ENCODE data around the gene TTC34. TPM values are rescaled to one million over a fixed set of nuclear protein-coding genes. Genes with fewer than 3 reads are reported as not detected.

TTC34 gene
- total and polyA plus RNA-seq, 9 of the 15 experiments (the other 6 are each of a cell fraction or from before 2014, with no cell fraction given) = 0.03 to 0.38 (median 0.05) TPM; not detected in 2

- DNase-seq (ENCODE audit: extremely low read depth in 1 of 4, low spot score in 3 of 4) (no peak), FAIRE-seq (no peak), ATAC-seq (no peak)
- CTCF ChIA-PET (ENCODE audit: low intra/inter-chr PET ratio) = interaction anchor here (0.5 kb wide), 1 partner anchor 113 kb away, joined by 8 read pairs; no protein-coding TSS in a partner anchor
- Histone ChIP-seq H3K27ac (ENCODE audit: extremely low read depth, low read depth, low read length) (no peak overlapping the region), H3K9me1 (ENCODE audit: control insufficient read depth, insufficient read depth, low read length) (no peaks in the 10 kb centered on the region), H3K9ac (ENCODE audit: insufficient read depth in 1 of 2, low read depth in 2 of 2, low read length in 2 of 2) (no peak overlapping the region), H3K27me3 (ENCODE audit: control insufficient read depth in 2 of 2, insufficient read depth in 2 of 2, low read length in 2 of 2) (no peaks in the 10 kb centered on the region; a peak in 1 of 5 replicates), H3K4me3 (no peak overlapping the region), H4K20me1 (replicated peaks; ENCODE audit: control insufficient read depth, insufficient read depth, low read length) (no peaks in the 10 kb centered on the region), H3K9me3 (replicated peaks; ENCODE audit: control insufficient read depth, insufficient read depth, low read depth, low read length) (no peaks in the 10 kb centered on the region), H3K4me2 (ENCODE audit: insufficient read depth, low read length) (no peak overlapping the region), H3K4me1 (replicated peaks in 1 of 2; ENCODE audit: control insufficient read depth in 2 of 2, insufficient read depth in 2 of 2, low read length in 2 of 2) (peaks cover 0 to 23% of the 10 kb centered on the region in 2 experiments; a peak in 1 of 5 replicates), H3K79me2 (ENCODE audit: control insufficient read depth, insufficient read depth, low read length) (no peaks in the 10 kb centered on the region), H2AFZ (ENCODE audit: low read depth, low read length) (no peak overlapping the region), H3K36me3 (ENCODE audit: control insufficient read depth, insufficient read depth, low read length) (no peaks in the 10 kb centered on the region)
- in situ Hi-C loops (cut with MboI) (loop anchor here (5.0 kb wide), 2 partner anchors 375 to 690 kb away; no protein-coding TSS in a partner anchor), intact Hi-C loops (cut with micrococcal nuclease) (no loop called here)
- POLR2A ChIA-PET = no interaction called here
- BruUV-seq (replicated peaks) = no TSS peak
- WGBS (ENCODE audit: insufficient coverage, low coverage, missing lambda C conversion rate) = 2% methylated on average over 19 of the region's 19 CpGs
- TF ChIP-seq ELF1 (tag; IDR thresholded peaks at IDR 0.05) (no peak), EZH2 (IDR thresholded peaks at IDR 0.05; ENCODE audit: borderline replicate concordance, low read depth, low read length) (no peak), ZC3H11A (IDR thresholded peaks at IDR 0.05; ENCODE audit: low read depth, low read length) (no peak), VEZF1 (CRISPR knock-in tag; IDR thresholded peaks at IDR 0.05) (no peak), LEF1 (IDR thresholded peaks at IDR 0.05) (no peak), MEF2A (IDR thresholded peaks at IDR 0.05; ENCODE audit: control insufficient read depth, low read depth, low read length) (no peak), FIP1L1 (IDR thresholded peaks at IDR 0.05; ENCODE audit: low read depth, low read length, poor library complexity, severe bottlenecking) (no peak), NRF1 (conservative IDR thresholded peaks at IDR 0.05 in 1 of 2, IDR thresholded peaks at IDR 0.05 in 1 of 2) (no peak), GABPB1 (CRISPR knock-in tag; IDR thresholded peaks at IDR 0.05) (no peak), ETS2 (tag; IDR thresholded peaks at IDR 0.05; ENCODE audit: borderline replicate concordance, poor library complexity, severe bottlenecking) (no peak), L3MBTL2 (IDR thresholded peaks at IDR 0.05) (no peak)
- TF ChIP-seq, protein P1, sequence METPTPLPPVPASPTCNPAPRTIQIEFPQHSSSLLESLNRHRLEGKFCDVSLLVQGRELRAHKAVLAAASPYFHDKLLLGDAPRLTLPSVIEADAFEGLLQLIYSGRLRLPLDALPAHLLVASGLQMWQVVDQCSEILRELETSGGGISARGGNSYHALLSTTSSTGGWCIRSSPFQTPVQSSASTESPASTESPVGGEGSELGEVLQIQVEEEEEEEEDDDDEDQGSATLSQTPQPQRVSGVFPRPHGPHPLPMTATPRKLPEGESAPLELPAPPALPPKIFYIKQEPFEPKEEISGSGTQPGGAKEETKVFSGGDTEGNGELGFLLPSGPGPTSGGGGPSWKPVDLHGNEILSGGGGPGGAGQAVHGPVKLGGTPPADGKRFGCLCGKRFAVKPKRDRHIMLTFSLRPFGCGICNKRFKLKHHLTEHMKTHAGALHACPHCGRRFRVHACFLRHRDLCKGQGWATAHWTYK (CRISPR knock-in tag; IDR thresholded peaks at IDR 0.05) = no peak
- TF ChIP-seq, protein P2, sequence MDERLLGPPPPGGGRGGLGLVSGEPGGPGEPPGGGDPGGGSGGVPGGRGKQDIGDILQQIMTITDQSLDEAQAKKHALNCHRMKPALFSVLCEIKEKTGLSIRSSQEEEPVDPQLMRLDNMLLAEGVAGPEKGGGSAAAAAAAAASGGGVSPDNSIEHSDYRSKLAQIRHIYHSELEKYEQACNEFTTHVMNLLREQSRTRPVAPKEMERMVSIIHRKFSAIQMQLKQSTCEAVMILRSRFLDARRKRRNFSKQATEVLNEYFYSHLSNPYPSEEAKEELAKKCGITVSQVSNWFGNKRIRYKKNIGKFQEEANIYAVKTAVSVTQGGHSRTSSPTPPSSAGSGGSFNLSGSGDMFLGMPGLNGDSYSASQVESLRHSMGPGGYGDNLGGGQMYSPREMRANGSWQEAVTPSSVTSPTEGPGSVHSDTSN (CRISPR knock-in tag; IDR thresholded peaks at IDR 0.05; ENCODE audit: low read depth) = no peak
- TF ChIP-seq, protein P2 (tag; conservative IDR thresholded peaks at IDR 0.05; ENCODE audit: low read depth) = no peak
Observed at GRCh38 chr1:2796890-2797740, 4.4 kb downstream of the TTC34 start.
